Measurements from ENCODE around the gene CUL9.

Gene CUL9

DNA sequence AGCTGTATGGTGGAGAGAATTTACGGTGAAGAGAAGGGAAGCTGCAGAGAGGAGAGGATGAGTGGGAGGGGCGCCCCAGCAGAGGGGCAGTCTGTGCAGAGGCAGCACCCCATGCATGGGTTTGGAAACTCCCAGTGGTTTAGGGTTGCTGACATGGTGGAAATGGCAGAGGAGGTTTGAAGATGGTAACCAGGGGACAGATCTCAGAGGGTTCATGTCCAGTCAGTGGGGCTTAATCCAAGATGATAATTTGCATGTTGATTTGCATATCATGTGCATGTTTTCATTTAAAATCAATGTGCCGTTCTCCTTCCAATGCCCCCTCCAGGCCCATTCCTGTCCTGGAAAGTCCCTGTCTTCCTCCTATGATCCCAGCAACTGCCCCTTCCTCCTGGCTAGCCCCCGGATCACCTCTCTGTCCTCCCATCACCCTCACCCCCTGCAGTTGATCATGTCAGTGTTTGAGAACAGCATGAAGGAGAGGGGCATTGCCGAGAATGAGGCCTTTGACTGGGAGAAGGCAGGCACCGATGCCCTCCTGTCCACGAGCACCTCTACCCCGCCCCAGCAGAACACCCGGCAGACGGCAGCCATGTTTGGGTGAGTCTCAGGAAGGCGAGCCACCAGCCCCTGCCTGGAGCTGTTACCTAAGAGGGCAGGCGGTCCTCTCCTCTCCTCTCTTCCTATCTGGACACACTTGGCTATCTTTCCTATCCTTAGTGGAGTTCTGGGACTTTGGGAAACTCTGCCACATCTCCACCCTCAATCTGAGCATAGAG, 75.6 kb downstream of the CUL9 start:
- no peak for DNase-seq (ENCODE audit: low spot score)

DNA sequence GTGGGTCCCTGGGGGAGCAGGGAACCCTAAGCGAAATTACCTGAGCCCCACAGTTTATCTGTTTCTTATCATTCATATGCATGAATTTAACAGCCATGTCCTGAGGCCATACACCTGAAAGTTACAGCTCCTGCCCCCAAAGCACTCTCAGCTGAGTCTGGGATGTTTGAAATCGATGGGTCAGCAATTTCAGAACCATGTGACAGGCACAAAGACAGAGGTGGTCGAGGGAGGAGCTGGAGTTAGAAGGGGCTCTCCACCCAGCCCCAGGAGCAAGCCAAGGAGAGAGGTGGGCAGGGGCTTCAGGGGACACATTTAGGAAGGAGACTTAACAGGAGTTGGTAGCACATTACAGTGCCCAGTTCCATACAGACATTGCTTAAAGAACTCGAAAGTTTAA, 76.2 kb downstream of the CUL9 start:
- no peak for DNase-seq (ENCODE audit: low spot score)

DNA sequence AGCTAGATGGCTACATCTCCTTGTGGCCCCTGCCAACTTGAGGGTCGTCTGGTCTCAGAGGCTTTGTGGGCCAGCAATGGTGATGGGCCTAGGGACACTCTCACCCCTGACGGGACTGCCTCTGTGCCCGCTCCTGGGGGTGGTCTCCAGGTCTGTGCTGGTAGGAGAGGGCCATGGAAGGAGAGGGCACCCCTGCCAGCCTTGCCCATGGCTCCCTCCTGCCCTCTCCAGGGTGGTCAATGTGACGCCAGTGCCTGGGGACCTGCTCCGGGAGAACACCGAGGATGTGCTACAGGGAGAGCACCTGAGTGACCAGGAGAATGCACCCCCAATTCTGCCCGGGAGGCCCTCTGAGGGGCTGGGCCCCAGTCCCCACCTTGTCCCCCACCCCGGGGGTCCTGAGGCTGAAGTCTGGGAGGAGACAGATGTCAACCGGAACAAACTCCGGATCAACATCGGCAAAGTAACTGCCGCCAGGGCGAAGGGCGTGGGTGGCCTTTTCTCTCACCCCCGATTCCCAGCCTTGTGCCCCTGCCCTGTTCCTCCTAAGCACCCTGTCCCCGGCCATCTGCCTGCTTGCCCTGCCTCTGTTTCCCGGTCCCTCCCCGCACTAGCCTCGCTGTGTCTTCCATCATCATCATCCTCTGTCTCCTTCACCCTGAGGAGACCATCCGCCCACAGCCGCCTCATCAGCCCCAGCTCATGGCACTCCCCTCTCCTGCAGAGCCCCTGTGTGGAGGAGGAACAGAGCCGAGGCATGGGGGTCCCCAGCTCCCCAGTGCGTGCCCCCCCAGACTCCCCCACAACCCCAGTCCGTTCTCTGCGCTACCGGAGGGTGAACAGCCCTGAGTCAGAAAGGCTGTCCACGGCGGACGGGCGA, 77.1 kb downstream of the CUL9 start:
- DNase-seq (ENCODE audit: low spot score), result no peak

DNA sequence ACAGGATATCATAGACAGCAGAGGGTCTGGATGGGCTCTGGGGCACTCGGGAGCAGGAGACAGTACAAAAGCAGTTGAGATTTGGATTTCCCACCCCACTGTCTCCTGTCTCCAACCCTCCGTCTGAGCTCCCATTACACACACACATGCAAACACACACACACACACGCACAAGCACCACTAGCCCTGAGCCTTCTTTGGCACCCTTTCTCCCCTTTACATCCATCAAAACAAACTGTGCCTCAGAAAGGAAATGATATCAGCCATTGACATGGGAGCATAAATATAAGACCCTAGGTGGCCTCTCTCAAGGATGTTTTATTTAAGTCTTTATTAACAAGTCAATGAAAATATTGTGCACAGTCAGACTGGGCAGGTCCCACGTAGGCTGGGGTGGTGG, 78.8 kb downstream of the CUL9 start:
- DNase-seq (ENCODE audit: low spot score), result no peak

DNA sequence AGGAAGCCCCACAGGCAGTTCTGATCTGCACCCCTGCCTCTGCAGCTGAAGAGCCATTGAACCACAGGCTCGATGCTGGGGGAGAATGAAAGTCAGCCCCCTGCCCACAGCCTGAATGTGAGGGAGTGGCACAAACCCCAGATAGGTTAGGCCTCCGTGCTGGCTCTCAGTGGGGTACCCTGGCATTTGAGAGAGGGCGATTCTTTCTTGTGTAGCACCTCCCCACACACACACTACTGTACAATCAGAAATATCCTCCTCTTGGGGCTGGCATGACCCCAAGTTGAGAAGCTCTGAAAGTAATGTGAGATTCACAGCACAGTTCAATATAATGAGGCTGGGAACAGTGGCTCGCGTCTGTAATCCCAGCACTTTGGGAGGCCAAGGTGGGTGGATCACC, 79.2 kb downstream of the CUL9 start:
- DNase-seq (ENCODE audit: low spot score), result no peak

DNA sequence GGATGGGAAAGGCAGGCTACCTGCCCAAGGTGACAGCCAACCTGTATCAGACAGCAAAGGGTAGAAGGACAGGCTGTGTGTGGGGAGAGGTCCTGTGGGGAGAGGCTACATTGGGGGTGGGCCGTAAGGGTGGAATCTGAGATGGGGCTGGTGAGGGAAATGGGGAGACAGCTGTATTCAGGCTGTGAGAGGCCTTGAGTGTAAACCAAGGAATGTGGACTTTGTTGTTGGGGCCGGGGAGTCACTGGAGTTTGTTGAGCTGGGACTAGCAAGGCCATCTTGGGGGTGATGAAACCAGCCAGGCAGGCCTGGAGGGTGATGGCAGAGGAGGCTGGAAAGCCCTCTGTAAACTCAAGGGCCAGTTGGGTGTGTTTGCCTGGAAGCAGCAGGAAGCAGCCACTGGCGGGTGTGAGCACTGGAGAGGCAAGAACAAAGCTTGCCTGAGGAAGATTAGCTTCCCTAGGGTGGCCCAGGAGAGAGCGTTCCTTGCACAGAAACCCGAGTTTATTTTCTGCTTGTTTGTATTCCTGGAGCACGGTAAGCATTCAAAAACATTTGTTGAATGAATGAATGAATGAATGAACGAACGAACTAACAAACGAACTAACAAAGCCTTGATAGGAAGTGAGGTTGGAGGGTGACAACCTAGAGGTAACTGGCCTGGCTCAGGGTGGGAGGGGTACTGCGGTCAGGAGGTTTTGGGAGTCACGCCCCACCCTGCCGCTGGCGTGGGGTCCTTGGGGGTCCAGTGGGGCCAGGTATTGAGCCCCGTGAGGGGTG, 80.2 kb downstream of the CUL9 start:
- no peak for DNase-seq (ENCODE audit: low spot score)

DNA sequence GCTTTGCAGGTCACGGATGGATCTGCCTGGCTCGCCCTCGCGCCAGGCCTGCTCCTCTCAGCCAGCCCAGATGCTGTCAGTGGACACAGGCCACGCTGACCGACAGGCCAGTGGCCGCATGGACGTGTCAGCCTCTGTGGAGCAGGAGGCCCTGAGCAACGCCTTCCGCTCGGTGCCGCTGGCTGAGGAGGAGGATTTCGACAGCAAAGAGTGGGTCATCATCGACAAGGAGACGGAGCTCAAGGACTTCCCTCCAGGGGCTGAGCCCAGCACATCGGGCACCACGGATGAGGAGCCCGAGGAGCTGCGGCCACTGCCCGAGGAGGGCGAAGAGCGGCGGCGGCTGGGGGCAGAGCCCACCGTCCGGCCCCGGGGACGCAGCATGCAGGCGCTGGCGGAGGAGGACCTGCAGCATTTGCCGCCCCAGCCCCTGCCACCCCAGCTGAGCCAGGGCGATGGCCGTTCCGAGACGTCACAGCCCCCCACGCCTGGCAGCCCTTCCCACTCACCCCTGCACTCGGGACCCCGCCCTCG, 80.9 kb downstream of the CUL9 start:
- DNase-seq (ENCODE audit: low spot score), result no peak

DNA sequence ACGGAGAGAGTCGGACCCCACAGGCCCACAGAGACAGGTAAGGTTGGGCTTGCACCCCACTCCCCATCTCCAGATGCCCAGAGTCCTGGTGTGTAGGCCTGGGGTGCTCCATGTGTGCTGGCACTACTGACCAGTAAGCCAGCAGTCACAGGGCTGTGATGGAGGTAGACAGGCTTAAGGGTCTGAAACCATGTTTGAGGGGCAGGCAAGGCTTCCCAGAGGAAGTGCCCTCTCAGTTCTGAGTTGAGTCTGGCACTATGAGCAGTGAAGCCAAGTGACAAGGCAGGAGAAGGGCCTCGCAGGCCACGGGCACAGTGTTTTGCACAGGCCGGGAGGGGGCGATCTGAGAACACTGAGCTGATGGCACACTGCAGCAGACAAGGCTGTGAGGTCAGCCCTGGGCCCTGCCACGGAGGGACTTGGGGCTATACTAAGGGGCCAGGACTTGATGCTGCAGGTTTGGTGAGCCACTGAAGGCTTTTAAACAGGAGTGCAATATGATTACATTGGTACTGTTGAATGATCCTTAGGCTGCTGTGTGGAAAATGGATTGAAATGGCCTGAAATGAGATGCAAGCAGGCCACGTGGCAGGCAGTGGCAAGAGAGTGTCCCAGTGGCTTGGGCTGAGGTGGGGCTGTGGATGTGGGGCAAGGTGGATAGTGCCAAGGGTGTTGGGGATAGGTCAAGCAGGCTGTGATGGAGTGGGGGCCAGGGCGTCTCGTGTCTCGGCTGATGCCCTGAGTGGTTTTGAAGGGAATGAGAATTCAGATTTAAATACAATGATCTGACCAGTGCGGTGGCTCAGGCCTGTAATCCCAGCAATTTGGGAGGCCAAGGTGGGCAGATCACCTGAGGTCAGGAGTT, 81.5 kb downstream of the CUL9 start:
- DNase-seq (ENCODE audit: low spot score), result peak; percentile 48

DNA sequence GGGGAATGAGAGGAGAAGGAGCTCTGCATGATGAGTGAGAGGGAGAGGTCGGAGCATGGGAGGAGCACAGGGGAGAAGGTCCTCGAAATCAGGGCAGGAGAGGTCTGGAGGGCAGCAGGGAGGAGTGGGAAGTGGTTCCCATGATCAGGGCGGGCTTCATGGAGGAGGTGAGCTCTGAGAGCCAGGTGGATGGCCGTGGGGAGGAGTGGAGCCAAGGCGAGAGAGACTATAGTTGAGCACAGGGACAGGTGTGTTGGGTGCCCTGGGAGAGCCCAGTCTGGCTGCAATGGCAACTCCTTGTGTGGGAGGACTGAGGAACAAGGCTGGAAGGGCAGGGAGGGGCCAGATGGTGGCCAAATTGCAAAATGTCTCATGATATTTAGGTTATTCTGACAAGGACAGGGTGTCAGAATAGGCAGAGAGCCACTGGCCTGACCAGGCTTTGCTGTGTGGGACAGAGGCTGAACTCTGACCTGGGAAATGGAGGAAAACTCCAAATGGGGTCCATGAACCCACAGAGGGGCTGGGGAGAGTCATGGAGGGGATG, 82.7 kb downstream of the CUL9 start:
- DNase-seq (ENCODE audit: low spot score), result no peak

DNA sequence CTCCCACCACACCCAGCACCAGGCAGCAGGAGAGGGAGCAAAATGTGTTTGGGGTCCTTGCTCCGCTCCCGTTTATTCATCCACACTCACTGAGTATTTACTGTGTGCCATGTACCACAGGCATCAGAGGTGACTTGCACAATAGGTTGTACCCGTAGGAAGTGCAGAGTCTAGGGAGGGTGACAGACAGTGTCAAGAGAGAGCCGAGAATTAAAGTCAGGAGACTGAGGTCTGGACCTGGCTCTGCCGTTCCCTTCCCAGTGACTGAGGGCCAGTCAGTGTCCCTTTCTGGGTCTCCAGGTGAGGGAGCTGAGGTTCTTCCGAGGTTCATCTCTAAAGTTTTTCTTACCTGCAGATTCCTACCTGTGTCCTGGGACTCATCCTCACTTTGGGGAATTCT, 83.6 kb downstream of the CUL9 start:
- DNase-seq (ENCODE audit: low spot score), result no peak

DNA sequence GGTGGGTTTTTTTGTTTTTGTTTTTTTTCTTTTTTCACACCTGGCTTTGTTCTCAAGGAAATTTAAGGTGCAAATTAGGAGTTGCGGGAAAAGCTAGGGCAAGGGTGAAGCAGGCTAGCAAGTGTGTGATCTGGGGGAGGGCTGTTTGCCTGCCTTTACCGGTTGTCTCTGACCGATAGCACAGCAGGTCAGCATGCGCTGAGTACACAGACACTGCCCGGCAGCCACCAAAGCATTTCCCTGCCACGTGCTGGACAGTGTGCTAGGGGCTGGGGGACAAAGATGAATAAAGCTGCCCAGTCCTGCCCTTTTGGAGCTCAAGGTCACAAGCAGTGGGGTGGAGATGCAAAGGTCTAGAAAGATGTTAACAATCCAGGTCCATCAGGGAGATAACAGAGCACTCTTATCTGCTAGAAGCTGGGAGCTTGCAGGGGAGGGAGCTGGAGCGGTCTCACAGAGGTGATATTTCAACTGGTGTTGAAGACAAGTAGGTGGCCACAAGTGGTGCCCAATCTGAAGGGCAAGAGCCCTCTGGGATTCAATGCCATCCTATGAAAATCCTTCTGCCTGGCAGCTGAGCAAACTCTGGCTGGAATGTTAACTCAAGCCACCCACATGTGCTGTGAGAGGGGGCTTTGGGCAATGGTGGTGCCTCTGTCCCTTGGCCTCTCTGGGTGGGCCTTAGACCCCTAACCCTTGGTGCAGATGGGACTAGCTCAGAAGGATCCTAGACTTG, 85.8 kb downstream of the CUL9 start:
- DNase-seq (ENCODE audit: low spot score), result no peak

DNA sequence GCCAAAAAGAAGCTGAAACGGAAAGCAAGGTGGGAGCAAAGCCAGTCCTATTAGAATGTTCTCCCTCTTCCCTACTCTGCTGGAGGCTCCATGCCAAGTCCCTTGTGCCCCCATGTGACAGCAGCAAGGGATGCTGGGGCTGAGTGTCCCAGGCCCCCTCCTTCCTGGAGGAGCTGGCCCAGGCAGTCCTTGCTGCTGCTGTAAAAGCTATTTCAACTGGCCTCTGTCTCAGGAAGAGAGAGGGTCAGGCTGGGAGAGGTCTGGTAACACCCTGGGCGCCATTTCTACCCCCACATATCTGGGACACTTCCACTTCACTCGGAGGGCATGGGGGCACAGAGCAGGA, 86.3 kb downstream of the CUL9 start:
- no peak for DNase-seq (ENCODE audit: low spot score)

DNA sequence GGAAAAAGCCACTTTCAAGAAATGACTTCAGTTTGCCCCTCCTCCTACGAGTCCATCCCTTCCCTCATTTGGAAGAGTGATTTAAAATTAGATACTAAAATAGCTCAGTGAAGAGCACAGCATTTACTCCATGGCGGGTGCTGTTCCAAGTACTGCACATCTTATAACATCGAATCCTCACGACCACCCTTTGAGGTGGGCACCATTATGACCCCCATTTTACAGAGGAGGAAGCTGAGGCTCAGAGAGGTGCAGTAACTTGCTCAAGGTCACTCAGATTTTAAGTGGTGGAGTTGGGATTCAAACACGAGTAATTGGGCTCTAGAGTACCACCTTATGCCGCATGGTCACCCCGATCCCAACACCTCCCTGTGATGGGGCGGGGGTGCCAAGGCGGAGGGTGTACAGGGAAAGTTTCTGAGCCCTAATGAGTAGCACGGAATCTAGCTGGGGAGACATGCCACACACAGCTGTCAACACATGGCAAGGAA, 86.8 kb downstream of the CUL9 start:
- DNase-seq (ENCODE audit: low spot score), result no peak

DNA sequence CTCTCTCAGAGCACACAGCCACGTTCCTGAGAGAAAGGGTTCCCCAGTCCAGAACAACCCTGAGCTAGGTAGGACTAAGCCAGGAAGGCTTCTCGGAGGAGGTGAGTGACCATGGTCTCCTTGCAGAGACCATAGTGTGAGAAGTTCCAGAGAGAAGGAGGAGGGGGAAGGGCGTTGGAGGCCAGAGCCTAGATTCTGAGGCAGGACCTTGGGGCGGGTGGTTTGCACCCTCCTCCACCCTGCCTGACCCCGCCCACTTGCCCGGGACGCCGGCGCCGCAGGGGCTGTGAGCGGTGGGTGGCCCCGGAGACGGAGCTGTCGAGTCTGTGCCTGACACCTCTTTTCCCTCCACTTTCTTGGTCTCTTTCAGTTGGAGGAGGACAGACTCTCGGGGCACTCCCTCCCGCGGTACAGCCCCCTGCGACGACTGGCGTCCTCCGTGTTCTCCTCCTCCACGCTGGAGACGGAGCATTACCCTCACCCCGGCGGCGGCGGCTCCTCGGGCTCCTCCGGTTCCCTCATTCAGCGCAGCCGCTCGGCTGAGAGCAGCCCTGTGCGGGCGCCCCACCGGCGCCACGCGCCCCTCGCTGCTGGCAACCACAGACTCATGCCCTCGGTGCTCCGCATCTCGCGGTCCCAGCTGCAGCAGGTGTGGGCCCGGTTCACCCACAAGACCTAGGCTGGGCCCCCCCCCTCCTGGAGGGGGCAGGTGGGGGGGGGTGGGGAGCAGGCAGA, 87.4 kb downstream of the CUL9 start:
- DNase-seq (ENCODE audit: low spot score), result no peak

DNA sequence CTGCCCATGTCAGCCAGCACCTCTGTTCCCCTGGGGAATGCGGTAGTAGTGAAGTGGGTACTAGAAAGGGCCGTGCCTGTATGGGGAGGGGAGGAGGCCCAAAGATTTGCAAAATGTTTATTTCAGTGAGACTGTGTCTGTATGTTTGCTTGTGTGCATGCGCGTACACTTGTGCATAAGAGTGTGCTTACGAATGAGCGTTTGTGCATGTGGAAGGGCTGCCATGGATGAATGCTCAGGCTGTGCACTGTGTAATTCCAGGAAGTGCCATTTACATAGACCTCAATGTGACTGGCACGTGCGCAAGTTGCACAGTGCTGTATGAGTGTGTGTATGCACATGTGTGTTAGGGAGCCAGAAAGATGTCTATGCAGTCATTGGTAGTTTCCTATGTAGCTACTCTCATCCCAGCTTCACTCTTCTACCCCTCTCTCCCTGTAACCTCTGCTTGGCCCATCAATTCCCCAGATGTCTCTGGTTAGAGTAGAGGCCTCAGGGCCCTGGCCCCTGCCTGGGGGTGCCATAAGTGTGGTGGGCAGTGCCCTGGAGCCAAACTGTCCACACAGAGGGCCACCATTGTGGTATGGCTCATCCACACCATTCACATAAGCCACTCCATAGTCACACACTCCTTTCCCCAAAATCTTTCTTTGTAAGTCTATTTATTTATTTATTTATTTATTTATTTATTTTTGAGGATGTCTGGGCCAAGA, 89.3 kb downstream of the CUL9 start:
- no peak for DNase-seq (ENCODE audit: low spot score)

DNA sequence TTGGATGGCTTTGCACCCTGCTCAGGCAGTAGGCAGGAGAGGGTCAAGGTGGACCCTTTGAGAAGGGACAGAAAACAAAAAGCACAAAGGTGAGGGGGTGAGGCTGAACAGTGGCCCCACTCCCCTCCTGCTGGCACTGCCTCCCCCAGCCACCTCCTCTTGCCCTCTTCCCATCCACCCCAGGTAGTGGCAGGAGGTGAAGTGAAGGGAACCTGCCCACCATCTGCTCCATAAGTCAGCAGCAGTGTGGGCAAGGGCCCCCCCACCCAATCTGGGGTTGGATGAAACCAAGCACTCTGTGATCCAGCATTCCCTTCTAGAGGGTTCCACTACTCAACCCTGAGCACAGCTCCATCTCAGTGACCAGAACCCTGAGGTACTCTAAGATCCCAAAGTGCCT, 89.9 kb downstream of the CUL9 start:
- no peak for DNase-seq (ENCODE audit: low spot score)

DNA sequence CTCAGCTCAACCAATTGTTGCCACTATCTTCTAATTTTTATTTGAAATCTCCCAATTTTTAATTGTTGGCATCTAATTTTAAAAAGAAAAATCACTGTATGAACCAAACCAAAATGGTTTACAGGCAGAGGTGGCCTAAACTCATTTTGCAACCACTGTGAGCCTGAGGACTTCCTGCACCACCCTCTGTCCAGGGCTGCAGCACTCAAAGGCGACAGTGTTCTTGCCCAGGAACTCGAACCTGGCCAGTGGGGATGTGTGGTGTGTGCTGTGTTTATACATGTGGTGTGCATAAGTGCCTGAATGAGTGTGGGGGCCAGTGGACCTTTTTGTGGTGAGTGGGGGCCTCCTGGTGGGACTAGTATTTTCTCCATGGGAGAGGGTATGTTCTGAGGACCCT, 91.7 kb downstream of the CUL9 start:
- DNase-seq (ENCODE audit: low spot score), result no peak

Measured in hematopoietic multipotent progenitor cell treated with erythropoietin and hydrocortisone succinate and interleukin-3 and kit ligand, for 15 days (in vitro differentiated cells).